Measurements from ENCODE around the gene RAPGEF4. TPM values are rescaled to one million over a fixed set of nuclear protein-coding genes. Genes with fewer than 3 reads are reported as not detected.
A peak's percentile ranks its signal among the peaks of the same experiment; 100 is the strongest.

Gene RAPGEF4
- total RNA-seq, 1 donor from 2014 or later: 1.7 TPM

DNA sequence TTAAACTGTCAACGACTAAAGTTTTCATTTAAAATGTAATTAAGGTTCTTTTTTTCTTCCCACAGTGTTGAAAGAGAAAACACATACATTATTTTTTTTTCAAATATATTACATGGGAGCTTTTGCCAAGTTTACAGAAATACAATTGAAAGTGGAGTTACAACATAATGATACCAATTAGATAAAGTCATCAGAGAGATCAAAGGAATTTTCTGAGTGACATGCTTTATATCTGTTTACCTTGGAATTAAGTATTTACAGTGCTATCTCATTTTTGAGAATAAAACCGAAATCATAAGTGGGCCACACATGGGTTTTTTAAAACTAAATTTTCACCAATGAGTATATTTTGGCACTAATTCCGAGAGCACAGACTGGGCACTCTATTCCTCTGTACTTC is 165.2 kb downstream of the RAPGEF4 start:
- H3K4me3 Mint-ChIP-seq: no peak overlapping the region
- DNase-seq (ENCODE audit: low read depth, low spot score): no peak
- H3K4me1 Mint-ChIP-seq: peaks cover 11% of the 10 kb centered on the region
- H3K9me3 Mint-ChIP-seq: no peaks in the 10 kb centered on the region
- TF ChIP-seq, protein P1, sequence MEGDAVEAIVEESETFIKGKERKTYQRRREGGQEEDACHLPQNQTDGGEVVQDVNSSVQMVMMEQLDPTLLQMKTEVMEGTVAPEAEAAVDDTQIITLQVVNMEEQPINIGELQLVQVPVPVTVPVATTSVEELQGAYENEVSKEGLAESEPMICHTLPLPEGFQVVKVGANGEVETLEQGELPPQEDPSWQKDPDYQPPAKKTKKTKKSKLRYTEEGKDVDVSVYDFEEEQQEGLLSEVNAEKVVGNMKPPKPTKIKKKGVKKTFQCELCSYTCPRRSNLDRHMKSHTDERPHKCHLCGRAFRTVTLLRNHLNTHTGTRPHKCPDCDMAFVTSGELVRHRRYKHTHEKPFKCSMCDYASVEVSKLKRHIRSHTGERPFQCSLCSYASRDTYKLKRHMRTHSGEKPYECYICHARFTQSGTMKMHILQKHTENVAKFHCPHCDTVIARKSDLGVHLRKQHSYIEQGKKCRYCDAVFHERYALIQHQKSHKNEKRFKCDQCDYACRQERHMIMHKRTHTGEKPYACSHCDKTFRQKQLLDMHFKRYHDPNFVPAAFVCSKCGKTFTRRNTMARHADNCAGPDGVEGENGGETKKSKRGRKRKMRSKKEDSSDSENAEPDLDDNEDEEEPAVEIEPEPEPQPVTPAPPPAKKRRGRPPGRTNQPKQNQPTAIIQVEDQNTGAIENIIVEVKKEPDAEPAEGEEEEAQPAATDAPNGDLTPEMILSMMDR (conservative IDR thresholded peaks at IDR 0.05): no peak
- H3K27ac Mint-ChIP-seq (ENCODE audit: unreplicated experiment): no peak overlapping the region
- H3K36me3 Mint-ChIP-seq (ENCODE audit: low read depth): no peaks in the 10 kb centered on the region
- no peaks in the 10 kb centered on the region for H3K27me3 Mint-ChIP-seq (ENCODE audit: low read depth)

- TF ChIP-seq, protein P1 (conservative IDR thresholded peaks at IDR 0.05): no peak
- Mint-ChIP-seq H3K36me3 (ENCODE audit: low read depth) (no peaks in the 10 kb centered on the region), H3K4me3 (no peak overlapping the region), H3K27ac (ENCODE audit: unreplicated experiment) (peak overlapping the region; percentile 87), H3K9me3 (no peaks in the 10 kb centered on the region), H3K4me1 (peaks cover 2% of the 10 kb centered on the region), H3K27me3 (ENCODE audit: low read depth) (no peaks in the 10 kb centered on the region)
- DNase-seq (ENCODE audit: low read depth, low spot score): no peak
Measured at GRCh38 chr2:172901913-172902312, 166.3 kb downstream of the RAPGEF4 start.

- Mint-ChIP-seq H3K27me3 (ENCODE audit: low read depth) (no peaks in the 10 kb centered on the region), H3K9me3 (peaks cover 2% of the 10 kb centered on the region)
- no peak for DNase-seq (ENCODE audit: low read depth, low spot score)
Measured at GRCh38 chr2:172904236-172904635, 168.6 kb downstream of the RAPGEF4 start.

GRCh38 chr2:172905937-172906811 is 170.5 kb downstream of the RAPGEF4 start:
- Mint-ChIP-seq H3K36me3 (ENCODE audit: low read depth) (no peaks in the 10 kb centered on the region), H3K27me3 (ENCODE audit: low read depth) (no peaks in the 10 kb centered on the region), H3K27ac (ENCODE audit: unreplicated experiment) (no peak overlapping the region), H3K4me3 (no peak overlapping the region), H3K9me3 (peaks cover 2% of the 10 kb centered on the region), H3K4me1 (peaks cover 3% of the 10 kb centered on the region)
- no peak for DNase-seq (ENCODE audit: low read depth, low spot score)
- TF ChIP-seq, protein P1 (conservative IDR thresholded peaks at IDR 0.05): no peak

More at GRCh38 chr2:172904236-172904635, 168.6 kb downstream of the RAPGEF4 start:
- H3K4me1 Mint-ChIP-seq: no peaks in the 10 kb centered on the region
- TF ChIP-seq, protein P1 (conservative IDR thresholded peaks at IDR 0.05): no peak
- H3K27ac Mint-ChIP-seq (ENCODE audit: unreplicated experiment): no peak overlapping the region
- H3K36me3 Mint-ChIP-seq (ENCODE audit: low read depth): no peaks in the 10 kb centered on the region
- no peak overlapping the region for H3K4me3 Mint-ChIP-seq

- peaks cover 2% of the 10 kb centered on the region for H3K9me3 Mint-ChIP-seq
- H3K27me3 Mint-ChIP-seq (ENCODE audit: low read depth): no peaks in the 10 kb centered on the region
- H3K4me3 Mint-ChIP-seq: no peak overlapping the region
- DNase-seq (ENCODE audit: low read depth, low spot score): no peak
- H3K4me1 Mint-ChIP-seq: peaks cover 3% of the 10 kb centered on the region
- no peak overlapping the region for H3K27ac Mint-ChIP-seq (ENCODE audit: unreplicated experiment)
- H3K36me3 Mint-ChIP-seq (ENCODE audit: low read depth): no peaks in the 10 kb centered on the region
- TF ChIP-seq, protein P1 (conservative IDR thresholded peaks at IDR 0.05): no peak
Measured at GRCh38 chr2:172908275-172908674, 172.6 kb downstream of the RAPGEF4 start.
